ENCODE data around the gene AP2S1.

- TF ChIP-seq, protein P1, sequence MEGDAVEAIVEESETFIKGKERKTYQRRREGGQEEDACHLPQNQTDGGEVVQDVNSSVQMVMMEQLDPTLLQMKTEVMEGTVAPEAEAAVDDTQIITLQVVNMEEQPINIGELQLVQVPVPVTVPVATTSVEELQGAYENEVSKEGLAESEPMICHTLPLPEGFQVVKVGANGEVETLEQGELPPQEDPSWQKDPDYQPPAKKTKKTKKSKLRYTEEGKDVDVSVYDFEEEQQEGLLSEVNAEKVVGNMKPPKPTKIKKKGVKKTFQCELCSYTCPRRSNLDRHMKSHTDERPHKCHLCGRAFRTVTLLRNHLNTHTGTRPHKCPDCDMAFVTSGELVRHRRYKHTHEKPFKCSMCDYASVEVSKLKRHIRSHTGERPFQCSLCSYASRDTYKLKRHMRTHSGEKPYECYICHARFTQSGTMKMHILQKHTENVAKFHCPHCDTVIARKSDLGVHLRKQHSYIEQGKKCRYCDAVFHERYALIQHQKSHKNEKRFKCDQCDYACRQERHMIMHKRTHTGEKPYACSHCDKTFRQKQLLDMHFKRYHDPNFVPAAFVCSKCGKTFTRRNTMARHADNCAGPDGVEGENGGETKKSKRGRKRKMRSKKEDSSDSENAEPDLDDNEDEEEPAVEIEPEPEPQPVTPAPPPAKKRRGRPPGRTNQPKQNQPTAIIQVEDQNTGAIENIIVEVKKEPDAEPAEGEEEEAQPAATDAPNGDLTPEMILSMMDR (IDR thresholded peaks at IDR 0.05), result no peak
- no peak for TF ChIP-seq POLR2A (IDR thresholded peaks at IDR 0.05; ENCODE audit: low read depth)
These were observed 24.6 kb upstream of the AP2S1 start for GRCh38 chr19:46875234-46875633.

Data from esophagus muscularis mucosa (tissue), 3 donors.